NK-92 (cell line): ENCODE data around the gene NR1D1.
"Not testable (repeated sequence)": the region's sequence is repeated elsewhere in the genome, so short reads cannot be mapped to it uniquely, and the experiment has no call there.

ENCODE experiments used
- DNase-seq: peaks from one replicate; lab custom pipeline; 2025; ENCODE audit not compliant: unreplicated experiment; lab: John Stamatoyannopoulos, UW

The NR1D1 gene

GRCh38 chr17:40100419-40100668 lies at the start of gene NR1D1:
TSS of gene NR1D1 (minus strand) at chr17:40100589. CDS start at chr17:40100094, 495 bp downstream.
- DNase-seq: no peak

- no peak for DNase-seq
Observed at GRCh38 chr17:40148527-40148926, 48.1 kb upstream of the NR1D1 start.

- no peak for DNase-seq
Observed at GRCh38 chr17:40145476-40145875, 45.1 kb upstream of the NR1D1 start.

GRCh38 chr17:40143166-40143565 lies 42.8 kb upstream of the NR1D1 start:
- DNase-seq: not testable (repeated sequence)

- no peak for DNase-seq
Observed at GRCh38 chr17:40139566-40140058, 39.2 kb upstream of the NR1D1 start.

GRCh38 chr17:40135817-40136216 lies 35.4 kb upstream of the NR1D1 start:
- DNase-seq: no peak

GRCh38 chr17:40134184-40134583 lies 33.8 kb upstream of the NR1D1 start:
- DNase-seq: no peak

- DNase-seq: no peak
Observed at GRCh38 chr17:40130352-40131042, 30.1 kb upstream of the NR1D1 start.

- no peak for DNase-seq
Observed at GRCh38 chr17:40129498-40129897, 29.1 kb upstream of the NR1D1 start.

GRCh38 chr17:40124279-40125141 lies 24.1 kb upstream of the NR1D1 start:
- no peak for DNase-seq

- no peak for DNase-seq
Observed at GRCh38 chr17:40123811-40124114, 23.4 kb upstream of the NR1D1 start.

GRCh38 chr17:40122999-40123810 lies 22.8 kb upstream of the NR1D1 start:
- DNase-seq: no peak

- no peak for DNase-seq
Observed at GRCh38 chr17:40122136-40122998, 22.0 kb upstream of the NR1D1 start.

- DNase-seq: peak; percentile 17
Observed at GRCh38 chr17:40121181-40122135, 21.1 kb upstream of the NR1D1 start, which contains the start of gene MSL1. TSS of gene MSL1 (plus strand) at chr17:40121971. CDS start at chr17:40122613, 642 bp downstream.

- no peak for DNase-seq
Observed at GRCh38 chr17:40115101-40115436, 14.7 kb upstream of the NR1D1 start.

GRCh38 chr17:40113907-40114245 lies 13.5 kb upstream of the NR1D1 start:
- no peak for DNase-seq

- peak; percentile 33 for DNase-seq
Observed at GRCh38 chr17:40113110-40113906, 12.9 kb upstream of the NR1D1 start.

- DNase-seq: no peak
Observed at GRCh38 chr17:40112718-40113109, 12.3 kb upstream of the NR1D1 start.

- DNase-seq: no peak
Observed at GRCh38 chr17:40112191-40112711, 11.9 kb upstream of the NR1D1 start.
